ENCODE measurements around the gene RAD51B. TPM values are rescaled to one million over a fixed set of nuclear protein-coding genes. Genes with fewer than 3 reads are reported as not detected.

RAD51B gene
- total RNA-seq, 1 experiment from 2014 or later = 16.7 TPM

- H3K9ac ChIP-seq (ENCODE audit: extremely low read depth, insufficient read length, low read length) = no peak overlapping the region
- no peak overlapping the region for H2BK5ac ChIP-seq (ENCODE audit: insufficient read length, low read length)
- H4K91ac ChIP-seq (ENCODE audit: insufficient read length, low read depth, low read length) = no peak overlapping the region
- no peaks in the 10 kb centered on the region for H3K23me2 ChIP-seq (ENCODE audit: insufficient read length, low read depth, low read length, poor library complexity, severe bottlenecking)
- H3K79me2 ChIP-seq (ENCODE audit: insufficient read depth, low read length) = no peaks in the 10 kb centered on the region
- no peak overlapping the region for H2BK12ac ChIP-seq (ENCODE audit: insufficient read length, low read depth, low read length)
- Mint-ChIP-seq H3K27me3 (ENCODE audit: low read depth) (no peaks in the 10 kb centered on the region; the same call in 1 of the 2 replicates), H3K4me1 (peaks cover 25 to 29% of the 10 kb centered on the region in 2 experiments), H3K9me3 (peaks cover 9% of the 10 kb centered on the region in 2 experiments), H3K4me3 (no peak overlapping the region), H3K27ac (no peak overlapping the region), H3K36me3 (ENCODE audit: insufficient read depth in 1 of 3, low read depth in 3 of 3) (peaks cover 9 to 10% (median 9%) of the 10 kb centered on the region in 3 experiments)
- no peak overlapping the region for H3K4me2 ChIP-seq (ENCODE audit: insufficient read depth, insufficient read length, low read length)
- no peak overlapping the region for H3K56ac ChIP-seq (ENCODE audit: insufficient read length, low read depth, low read length)
- no peak overlapping the region for H3T11ph ChIP-seq (ENCODE audit: low read length)
- no peak overlapping the region for H3K18ac ChIP-seq (ENCODE audit: insufficient read length, low read depth, low read length)
- no peak for DNase-seq
- no peak overlapping the region for H2BK20ac ChIP-seq (ENCODE audit: low read depth, low read length, poor library complexity, severe bottlenecking)
- no peaks in the 10 kb centered on the region for H3K27me3 ChIP-seq (ENCODE audit: insufficient read depth, low read length)
- no peaks in the 10 kb centered on the region for H3K79me1 ChIP-seq (ENCODE audit: insufficient read depth, low read depth, low read length, poor library complexity, severe bottlenecking)
- H3K9me3 ChIP-seq (ENCODE audit: control insufficient read depth, low read depth, low read length) = no peaks in the 10 kb centered on the region
- H3K4me1 ChIP-seq (ENCODE audit: insufficient read depth, low read length) = no peaks in the 10 kb centered on the region; the same call in 1 of the 2 replicates
- no peak overlapping the region for H2AK5ac ChIP-seq (ENCODE audit: insufficient read length, low read length)
- no peak for TF ChIP-seq CTCF (conservative IDR thresholded peaks at IDR 0.05)
- H2AFZ ChIP-seq (ENCODE audit: low read length) = no peak overlapping the region
- H3K27ac ChIP-seq (ENCODE audit: insufficient read length, low read depth, low read length) = no peak overlapping the region
- no peak overlapping the region for H4K8ac ChIP-seq (replicated peaks; ENCODE audit: insufficient read length, low read depth, low read length)
- H3K14ac ChIP-seq (ENCODE audit: insufficient read depth, low read length) = no peak overlapping the region
- H4K20me1 ChIP-seq (ENCODE audit: control insufficient read depth, insufficient read depth, insufficient read length) = no peaks in the 10 kb centered on the region
- no peak overlapping the region for H3K4ac ChIP-seq (ENCODE audit: low read depth, low read length)
- H4K5ac ChIP-seq (ENCODE audit: insufficient read length, low read depth, low read length) = no peak overlapping the region
- no peak overlapping the region for H2BK120ac ChIP-seq (ENCODE audit: low read depth, low read length, poor library complexity, severe bottlenecking)
- H2BK15ac ChIP-seq (ENCODE audit: low read depth, low read length) = no peak overlapping the region
- no peak overlapping the region for H3K23ac ChIP-seq (ENCODE audit: insufficient read length, low read depth, low read length)
These were observed 153.9 kb downstream of the RAD51B start for GRCh38 chr14:67973436-67973835.
